ENCODE data around the gene ATXN2. TPM values are rescaled to one million over a fixed set of nuclear protein-coding genes. Genes with fewer than 3 reads are reported as not detected.
A peak's percentile ranks its signal among the peaks of the same experiment; 100 is the strongest.

ATXN2 gene
- total RNA-seq, 1 donor from 2014 or later, result 71.0 TPM

DNA sequence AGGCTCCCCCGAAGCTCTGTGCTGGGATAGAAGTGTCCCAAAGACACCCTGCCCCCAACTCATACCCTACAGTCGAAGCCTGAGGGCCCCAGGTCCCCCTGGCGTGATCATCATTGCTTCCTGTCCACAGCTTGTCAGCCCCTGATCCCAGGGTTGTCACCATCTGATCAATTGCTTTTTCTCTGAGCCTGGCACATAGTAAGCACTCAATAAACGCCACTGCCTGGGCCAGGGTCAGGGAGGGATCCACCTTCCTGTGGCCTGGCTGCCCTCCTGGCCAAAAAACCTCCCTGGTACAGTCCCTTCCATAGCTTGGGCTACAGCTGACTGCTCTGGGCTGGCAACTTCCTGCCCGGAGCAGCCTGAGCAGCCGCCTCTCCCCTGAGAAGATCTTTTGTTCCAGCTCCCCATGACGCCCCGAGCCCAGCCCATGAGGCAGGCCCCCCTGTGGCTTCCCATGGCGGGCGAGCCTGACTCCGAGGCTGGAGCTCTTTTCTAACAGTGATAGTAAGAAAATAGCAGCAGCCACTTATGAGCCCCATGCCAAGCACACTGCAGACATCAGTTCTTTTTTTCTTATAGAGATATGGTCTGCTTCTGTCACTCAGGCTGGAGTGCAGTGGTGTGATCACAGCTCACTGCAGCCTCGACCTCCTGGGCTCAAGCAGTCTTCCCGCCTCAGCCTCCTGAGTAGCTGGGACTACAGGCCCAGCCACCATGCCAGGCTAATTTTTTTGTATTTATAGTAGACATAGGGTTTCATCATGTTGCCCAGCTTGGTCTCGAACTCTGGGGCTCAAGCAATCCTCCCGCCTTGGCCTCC is 186.9 kb downstream of the ATXN2 start:
- H3K4me1 Mint-ChIP-seq, result peaks cover 45% of the 10 kb centered on the region
- H3K27me3 Mint-ChIP-seq (ENCODE audit: low read depth), result no peaks in the 10 kb centered on the region
- peak overlapping the region; percentile 96 for H3K27ac Mint-ChIP-seq (ENCODE audit: unreplicated experiment)
- DNase-seq (ENCODE audit: low read depth, low spot score), result peak; percentile 22
- H3K4me3 Mint-ChIP-seq, result peak overlapping the region; percentile 81
- H3K9me3 Mint-ChIP-seq, result no peaks in the 10 kb centered on the region
- H3K36me3 Mint-ChIP-seq (ENCODE audit: low read depth), result peaks cover 2% of the 10 kb centered on the region
- TF ChIP-seq CTCF (conservative IDR thresholded peaks at IDR 0.05), result no peak

DNA sequence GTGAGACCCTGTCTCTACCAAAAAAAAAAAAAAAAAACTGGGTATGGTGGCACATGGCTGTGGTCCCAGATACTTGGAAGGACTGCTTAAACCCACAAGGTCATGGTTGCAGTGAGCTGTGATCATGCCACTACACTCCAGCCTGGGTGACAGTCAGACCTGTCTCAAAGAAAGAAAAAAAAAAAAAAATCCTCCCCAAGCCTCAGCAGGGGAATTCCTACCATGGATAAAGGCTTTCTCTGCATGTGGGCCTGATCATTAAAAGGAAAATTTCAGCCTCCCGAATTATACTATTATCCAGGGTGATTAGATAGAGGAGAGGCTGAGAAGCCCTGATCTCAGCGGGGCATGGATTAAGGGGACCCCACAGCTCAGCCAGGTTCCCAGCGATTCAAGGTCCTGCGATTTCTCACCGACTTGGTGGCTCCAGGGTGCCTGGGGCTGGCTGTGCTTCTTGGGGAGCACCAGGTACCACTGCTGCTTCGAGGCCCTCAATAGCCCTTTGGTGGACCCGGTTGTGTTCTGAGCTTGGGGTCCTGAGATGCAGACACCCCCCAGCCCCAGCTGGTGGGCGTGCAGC is 187.8 kb downstream of the ATXN2 start:
- no peak for DNase-seq (ENCODE audit: low read depth, low spot score)
- H3K36me3 Mint-ChIP-seq (ENCODE audit: low read depth), result no peaks in the 10 kb centered on the region
- TF ChIP-seq CTCF (conservative IDR thresholded peaks at IDR 0.05), result no peak
- H3K4me3 Mint-ChIP-seq, result no peak overlapping the region
- no peak overlapping the region for H3K27ac Mint-ChIP-seq (ENCODE audit: unreplicated experiment)
- H3K9me3 Mint-ChIP-seq, result no peaks in the 10 kb centered on the region
- peaks cover 50% of the 10 kb centered on the region for H3K4me1 Mint-ChIP-seq
- no peaks in the 10 kb centered on the region for H3K27me3 Mint-ChIP-seq (ENCODE audit: low read depth)

DNA sequence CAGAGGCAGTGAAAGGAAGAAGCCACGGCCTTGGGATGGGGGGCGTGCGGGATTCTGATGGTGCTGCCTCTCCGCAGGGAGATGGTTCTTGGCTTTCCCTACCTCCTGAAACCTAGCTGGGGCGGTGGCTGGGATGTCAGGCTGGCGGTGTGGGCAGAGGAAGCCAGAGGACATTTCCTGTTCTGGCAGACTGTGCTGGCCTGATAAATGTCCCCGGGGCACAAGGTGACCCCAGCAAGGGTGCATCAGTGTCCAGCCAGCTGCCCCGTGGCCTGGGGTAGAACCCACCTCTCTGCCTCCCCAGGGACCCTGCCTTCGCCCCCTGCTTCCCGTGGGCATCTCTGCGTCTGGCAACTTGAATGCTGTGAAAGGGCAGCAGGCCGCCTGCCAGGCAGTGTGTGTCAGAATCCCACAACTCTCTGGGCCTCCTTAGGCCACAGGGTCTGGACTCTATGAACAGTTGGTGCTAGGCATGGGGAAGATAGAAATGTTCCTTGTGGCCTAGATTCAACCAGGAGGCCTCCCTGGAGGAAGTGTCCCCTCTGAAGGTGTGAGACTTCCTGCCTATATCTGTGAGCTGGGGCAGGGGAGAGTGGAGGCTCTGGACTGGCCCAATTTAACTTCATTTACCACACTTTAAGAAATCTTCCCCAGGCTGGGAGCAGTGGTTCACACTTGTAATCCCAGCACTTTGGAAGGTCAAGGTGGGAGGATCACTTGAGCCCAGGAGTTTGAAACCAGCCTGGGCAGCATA is 188.5 kb downstream of the ATXN2 start:
- DNase-seq (ENCODE audit: low read depth, low spot score), result no peak
- H3K4me3 Mint-ChIP-seq, result peak overlapping the region; percentile 69
- no peaks in the 10 kb centered on the region for H3K36me3 Mint-ChIP-seq (ENCODE audit: low read depth)
- H3K27me3 Mint-ChIP-seq (ENCODE audit: low read depth), result no peaks in the 10 kb centered on the region
- H3K27ac Mint-ChIP-seq (ENCODE audit: unreplicated experiment), result peak overlapping the region; percentile 84
- TF ChIP-seq CTCF (conservative IDR thresholded peaks at IDR 0.05), result no peak
- peaks cover 50% of the 10 kb centered on the region for H3K4me1 Mint-ChIP-seq
- H3K9me3 Mint-ChIP-seq, result no peaks in the 10 kb centered on the region

DNA sequence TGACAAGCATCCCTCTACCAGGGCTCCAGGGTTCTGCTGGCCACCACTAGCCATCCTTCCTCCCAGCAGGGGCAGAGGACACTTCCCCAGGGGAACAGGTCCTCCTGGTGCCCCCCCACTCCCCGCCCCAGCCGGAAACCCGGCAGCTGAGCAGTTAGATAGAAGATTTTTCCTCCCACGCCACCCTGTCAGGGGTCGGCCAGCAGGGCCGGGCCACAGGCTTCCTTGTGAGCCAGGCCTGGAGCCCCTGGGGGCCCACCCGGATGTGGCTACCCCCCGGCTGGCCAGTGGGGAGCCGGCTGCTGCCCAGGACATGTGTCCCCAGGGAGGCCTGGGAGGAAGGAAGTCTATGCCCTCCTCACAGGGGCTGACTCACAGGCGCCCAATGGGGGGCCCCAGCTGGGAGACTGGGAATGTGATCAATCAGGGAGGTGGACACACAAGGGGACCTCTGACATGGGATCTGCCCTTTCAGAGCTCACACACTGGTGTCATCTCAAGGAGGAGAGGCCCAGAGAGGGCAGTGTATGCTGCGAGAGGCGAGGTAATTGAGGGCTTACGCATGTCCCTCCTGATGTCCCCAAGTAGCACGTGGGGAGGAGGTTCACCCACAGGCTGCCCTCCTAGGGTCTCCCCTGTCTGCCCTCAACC is 189.2 kb downstream of the ATXN2 start:
- TF ChIP-seq CTCF (conservative IDR thresholded peaks at IDR 0.05), result no peak
- H3K9me3 Mint-ChIP-seq, result no peaks in the 10 kb centered on the region
- peak; percentile 23 for DNase-seq (ENCODE audit: low read depth, low spot score)
- H3K4me3 Mint-ChIP-seq, result peak overlapping the region; percentile 69
- H3K27me3 Mint-ChIP-seq (ENCODE audit: low read depth), result no peaks in the 10 kb centered on the region
- H3K36me3 Mint-ChIP-seq (ENCODE audit: low read depth), result no peaks in the 10 kb centered on the region
- H3K27ac Mint-ChIP-seq (ENCODE audit: unreplicated experiment), result peak overlapping the region; percentile 84
- H3K4me1 Mint-ChIP-seq, result peaks cover 50% of the 10 kb centered on the region

DNA sequence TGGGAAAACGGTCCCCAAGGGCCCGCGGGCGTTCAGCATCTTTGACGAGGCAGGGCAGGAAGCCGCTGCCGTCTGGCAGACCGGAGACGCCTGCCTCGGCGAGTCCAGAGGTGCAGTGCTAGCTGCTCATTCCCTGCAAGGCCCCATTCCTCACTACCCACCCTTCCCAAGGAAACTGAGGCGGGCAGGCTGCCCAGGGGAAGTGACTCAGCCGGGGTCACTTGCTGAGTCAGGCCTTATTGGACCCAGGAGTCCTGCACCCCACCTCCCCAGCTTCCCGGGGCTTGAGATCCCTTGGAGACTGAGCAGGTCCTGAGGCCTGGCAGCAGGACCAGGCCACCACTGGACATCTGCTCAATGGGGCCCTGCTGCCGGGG is 189.7 kb downstream of the ATXN2 start:
- H3K27ac Mint-ChIP-seq (ENCODE audit: unreplicated experiment), result no peak overlapping the region
- H3K36me3 Mint-ChIP-seq (ENCODE audit: low read depth), result no peaks in the 10 kb centered on the region
- no peak for DNase-seq (ENCODE audit: low read depth, low spot score)
- TF ChIP-seq CTCF (conservative IDR thresholded peaks at IDR 0.05), result no peak
- H3K4me3 Mint-ChIP-seq, result peak overlapping the region; percentile 71
- H3K4me1 Mint-ChIP-seq, result peaks cover 55% of the 10 kb centered on the region
- peaks cover 3% of the 10 kb centered on the region for H3K27me3 Mint-ChIP-seq (ENCODE audit: low read depth)
- no peaks in the 10 kb centered on the region for H3K9me3 Mint-ChIP-seq

All from neural crest cell (in vitro differentiated cells).